LNCaP clone FGC (cell line): Measurements from ENCODE around the gene PTPRE.

Experiments used
- DNase-seq: peaks from one replicate; pipeline ENCODE4 v3.0.0-alpha.2; 2011; ENCODE audit warnings: low read depth
- H3K4me3 ChIP-seq: 2 replicates; pipeline ENCODE4 v1.5.1; 2011; ENCODE audit warnings: mild to moderate bottlenecking, low read depth, low read length, control low read depth
- TF ChIP-seq, protein P1 (sequence below): IDR thresholded peaks from 2 replicates; pipeline ENCODE4 v1.5.1; 2012; ENCODE audit warnings: mild to moderate bottlenecking; ENCODE audit not compliant: control insufficient read depth, insufficient read depth; ENCODE audit errors: extremely low read depth

The PTPRE gene

DNA sequence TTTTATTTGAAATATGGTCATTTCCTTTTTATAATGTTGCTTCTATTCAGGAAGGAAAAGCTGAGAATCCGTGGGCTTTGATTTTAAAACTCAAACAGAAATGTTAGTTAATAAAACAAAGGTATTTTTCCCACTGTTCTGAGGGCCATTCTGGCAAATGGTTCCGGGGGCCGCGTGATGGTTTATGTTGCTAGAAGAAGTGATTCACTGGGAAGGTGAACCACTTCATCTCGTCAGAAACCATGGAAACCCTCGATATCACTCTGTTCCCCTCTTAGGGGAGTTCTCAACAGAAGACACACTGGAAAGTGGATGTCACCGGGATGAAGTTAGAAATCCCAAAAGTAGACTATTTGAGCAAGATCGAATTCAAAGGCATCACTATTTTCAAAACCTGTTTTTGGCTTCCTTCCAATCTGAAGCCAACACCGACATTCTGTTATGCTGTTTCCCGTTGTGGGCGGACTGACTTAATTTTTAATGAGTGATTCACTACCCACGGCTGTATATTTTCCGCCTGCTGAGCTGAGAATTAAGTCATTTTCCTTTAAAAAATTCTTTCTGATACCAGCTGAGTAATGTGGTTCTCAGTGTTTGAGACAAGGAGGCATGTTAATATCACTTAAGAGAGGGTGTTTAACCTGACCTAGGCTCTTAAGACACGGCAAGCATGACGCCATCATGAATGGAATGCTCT is 84.1 kb downstream of the PTPRE start:
- no peak for DNase-seq
- TF ChIP-seq, protein P1, sequence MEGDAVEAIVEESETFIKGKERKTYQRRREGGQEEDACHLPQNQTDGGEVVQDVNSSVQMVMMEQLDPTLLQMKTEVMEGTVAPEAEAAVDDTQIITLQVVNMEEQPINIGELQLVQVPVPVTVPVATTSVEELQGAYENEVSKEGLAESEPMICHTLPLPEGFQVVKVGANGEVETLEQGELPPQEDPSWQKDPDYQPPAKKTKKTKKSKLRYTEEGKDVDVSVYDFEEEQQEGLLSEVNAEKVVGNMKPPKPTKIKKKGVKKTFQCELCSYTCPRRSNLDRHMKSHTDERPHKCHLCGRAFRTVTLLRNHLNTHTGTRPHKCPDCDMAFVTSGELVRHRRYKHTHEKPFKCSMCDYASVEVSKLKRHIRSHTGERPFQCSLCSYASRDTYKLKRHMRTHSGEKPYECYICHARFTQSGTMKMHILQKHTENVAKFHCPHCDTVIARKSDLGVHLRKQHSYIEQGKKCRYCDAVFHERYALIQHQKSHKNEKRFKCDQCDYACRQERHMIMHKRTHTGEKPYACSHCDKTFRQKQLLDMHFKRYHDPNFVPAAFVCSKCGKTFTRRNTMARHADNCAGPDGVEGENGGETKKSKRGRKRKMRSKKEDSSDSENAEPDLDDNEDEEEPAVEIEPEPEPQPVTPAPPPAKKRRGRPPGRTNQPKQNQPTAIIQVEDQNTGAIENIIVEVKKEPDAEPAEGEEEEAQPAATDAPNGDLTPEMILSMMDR: no peak
- H3K4me3 ChIP-seq: no peak overlapping the region

DNA sequence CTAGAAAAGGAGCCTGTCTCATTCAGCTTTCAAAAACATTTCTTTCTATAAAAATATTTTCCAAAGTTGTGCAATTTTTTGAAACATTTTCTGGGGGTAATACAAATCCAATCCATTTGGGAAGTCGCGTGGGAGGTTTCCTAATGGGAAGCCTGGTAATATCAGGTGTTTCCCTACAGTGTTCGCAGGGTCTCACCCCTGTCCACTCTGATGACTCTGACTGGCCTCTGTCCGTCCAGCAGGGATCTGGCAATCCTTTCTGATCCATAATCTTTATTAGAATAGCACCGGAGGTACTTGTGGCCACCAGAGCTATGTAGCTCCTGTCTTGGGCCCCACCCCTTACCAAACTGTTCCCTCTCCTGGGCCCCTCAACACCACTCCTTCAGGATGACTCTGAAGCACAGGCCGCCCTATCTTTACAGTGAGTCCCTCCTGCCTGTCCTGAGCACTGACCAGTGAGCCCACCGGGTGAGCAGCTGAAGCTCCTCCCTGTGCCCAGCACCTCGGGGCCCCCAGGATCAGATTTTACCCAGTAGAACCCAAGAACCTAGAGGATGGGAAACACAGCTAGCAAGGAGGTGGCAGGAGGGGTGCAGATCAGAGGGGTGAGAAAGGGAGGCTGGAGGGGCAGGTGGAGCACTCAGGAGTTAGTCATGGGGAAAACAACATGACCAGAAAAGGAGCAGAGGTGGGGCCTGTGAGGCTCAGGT is 84.8 kb downstream of the PTPRE start:
- DNase-seq: no peak
- H3K4me3 ChIP-seq: no peak overlapping the region
- TF ChIP-seq, protein P1: no peak

DNA sequence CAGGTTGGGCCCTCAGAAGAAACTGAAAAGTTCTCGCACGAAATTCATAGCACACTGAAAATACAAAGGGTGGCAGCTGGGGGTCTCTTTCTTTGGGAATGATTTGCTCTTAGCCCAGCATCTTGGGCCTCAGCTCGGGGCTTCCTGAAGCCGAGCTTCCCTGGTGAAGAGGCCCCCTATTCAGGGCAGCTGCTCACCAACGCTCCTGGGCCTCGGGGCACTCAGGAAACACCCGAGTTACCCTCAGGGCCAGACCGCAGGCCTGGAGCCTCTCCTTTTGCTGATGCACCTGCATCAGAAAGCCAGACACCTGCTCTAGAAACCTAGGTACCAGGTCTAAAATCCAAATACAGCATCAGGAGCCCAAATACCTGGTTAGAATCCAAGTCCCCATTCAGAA is 85.5 kb downstream of the PTPRE start:
- TF ChIP-seq, protein P1: no peak
- H3K4me3 ChIP-seq: no peak overlapping the region
- DNase-seq: no peak

DNA sequence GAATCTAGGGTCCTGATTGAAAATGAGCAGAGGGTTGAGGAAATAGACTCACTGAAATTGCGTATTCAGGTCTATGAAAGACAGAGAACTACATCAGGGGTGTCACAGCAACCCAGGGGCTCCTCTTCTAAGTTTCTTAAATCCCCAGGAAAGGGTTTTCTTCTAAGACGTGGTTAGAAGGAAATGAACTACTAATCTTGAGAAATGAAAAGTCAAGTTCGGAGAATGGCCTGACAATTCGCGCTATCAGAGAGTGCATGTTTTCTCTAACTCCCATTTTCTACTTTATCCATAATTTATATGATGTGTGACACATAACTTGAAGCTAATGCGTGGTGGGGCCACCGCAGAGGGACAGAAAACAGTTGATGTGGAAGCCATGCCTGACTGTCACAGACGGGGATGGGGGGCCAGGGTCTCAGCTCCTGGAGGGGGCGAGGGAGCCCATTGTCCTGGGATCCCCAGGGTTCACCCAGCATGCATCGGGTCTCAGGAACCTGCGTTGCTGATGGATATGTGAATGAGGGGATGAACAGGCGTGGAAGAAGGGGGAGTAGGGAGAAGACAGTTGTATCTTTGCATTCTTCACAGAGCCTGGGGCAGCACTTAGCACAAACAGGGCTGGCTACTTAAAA is 86.3 kb downstream of the PTPRE start:
- TF ChIP-seq, protein P1: no peak
- DNase-seq: no peak
- no peak overlapping the region for H3K4me3 ChIP-seq

DNA sequence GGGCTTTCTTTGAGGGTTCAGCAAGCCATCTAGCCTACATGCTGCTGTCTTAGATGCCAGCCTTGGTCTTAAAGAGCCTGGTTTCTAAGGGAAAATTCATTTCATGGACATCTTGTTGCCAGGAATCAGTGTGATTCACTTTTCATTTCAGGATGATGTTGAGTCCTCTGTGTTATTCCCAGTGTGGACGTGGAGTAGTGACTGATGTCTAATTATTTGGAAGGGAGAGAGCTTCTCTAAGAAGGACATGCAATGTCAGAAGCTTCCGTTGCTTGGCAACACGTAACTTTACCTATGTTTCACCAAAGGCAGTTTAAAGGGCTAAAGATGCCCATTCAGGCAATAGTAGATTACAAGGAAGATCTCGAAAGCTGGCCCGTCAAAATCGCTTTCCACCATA is 89.0 kb downstream of the PTPRE start:
- no peak for DNase-seq
- no peak overlapping the region for H3K4me3 ChIP-seq
- TF ChIP-seq, protein P1: no peak

DNA sequence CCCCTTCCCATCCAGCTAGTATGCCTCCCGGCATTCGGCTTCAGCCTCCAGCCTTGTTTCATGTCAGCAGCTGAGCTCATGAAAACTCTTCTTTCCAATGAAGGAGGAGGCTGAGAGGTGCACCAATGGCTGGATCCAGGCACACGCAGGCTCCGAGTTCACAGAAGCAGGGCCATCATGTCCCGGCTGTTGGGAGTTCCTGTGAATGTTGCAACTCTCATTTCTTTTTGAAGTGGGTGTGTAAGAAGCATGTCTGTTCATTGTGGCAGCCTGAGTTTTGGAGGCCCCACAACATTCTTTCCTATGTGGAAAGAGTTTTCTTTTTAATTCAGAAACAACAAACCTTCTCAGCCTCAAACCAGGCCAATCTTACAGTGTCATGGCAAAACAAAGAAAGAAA is 89.7 kb downstream of the PTPRE start:
- no peak overlapping the region for H3K4me3 ChIP-seq
- TF ChIP-seq, protein P1: no peak
- DNase-seq: no peak
